CD14-positive monocyte (primary cell): ENCODE data around the gene MED8. TPM values are rescaled to one million over a fixed set of nuclear protein-coding genes. Genes with fewer than 3 reads are reported as not detected.

Experiments
- DNase-seq, 3 donors: peaks; one replicate each; pipeline ENCODE4 v3.0.0-alpha.2; 2011 to 2022
- H2AFZ ChIP-seq: 2 replicates; pipeline ENCODE4 v1.6.0; 2012; ENCODE audit warnings: mild to moderate bottlenecking, low read depth, low read length, inconsistent platforms; ENCODE audit not compliant: insufficient read depth, poor library complexity, severe bottlenecking
- H3K27ac ChIP-seq, 2 donors: 1 replicate in 1 of 2; 2 replicates in 1 of 2; pipeline ENCODE4 v1.5.1; 2012 to 2013; ENCODE audit warnings: low read length in 2 of 2, control low read depth in 1 of 2, inconsistent platforms in 1 of 2, low read depth in 1 of 2, mild to moderate bottlenecking in 1 of 2
- H3K27me3 ChIP-seq, 2 donors: one replicate each; pipeline versions ENCODE4 v1.6.0 to v1.6.1; 2011 to 2013; ENCODE audit warnings: low read length in 2 of 2; ENCODE audit not compliant: control insufficient read depth in 2 of 2, insufficient read depth in 2 of 2
- H3K36me3 ChIP-seq, 2 donors: replicated peaks in 1 of 2; 1 replicate in 1 of 2; 2 replicates in 1 of 2; pipeline versions ENCODE4 v1.5.1 to v1.6.1; 2012 to 2013; ENCODE audit warnings: low read length in 2 of 2, control low read depth in 1 of 2, inconsistent platforms in 1 of 2, mild to moderate bottlenecking in 1 of 2; ENCODE audit not compliant: insufficient read depth in 2 of 2, control insufficient read depth in 1 of 2
- H3K4me1 ChIP-seq, 2 donors: 1 replicate in 1 of 2; 2 replicates in 1 of 2; pipeline versions ENCODE4 v1.5.1 to v1.6.1; 2012 to 2013; ENCODE audit warnings: low read length in 2 of 2, control low read depth in 1 of 2, inconsistent platforms in 1 of 2, mild to moderate bottlenecking in 1 of 2, moderate library complexity in 1 of 2; ENCODE audit not compliant: insufficient read depth in 2 of 2, control insufficient read depth in 1 of 2
- H3K4me2 ChIP-seq: replicated peaks from 2 replicates; pipeline ENCODE3; 2012; ENCODE audit warnings: low read length, moderate library complexity, mild to moderate bottlenecking; ENCODE audit not compliant: poor library complexity, severe bottlenecking; ENCODE audit errors: extremely low read depth
- H3K4me3 ChIP-seq, 3 experiments: fragments of 200-600 bp in 1 of 3; sonication (generic) in 1 of 3; replicated peaks in 1 of 3; 1 replicate in 2 of 3; 2 replicates in 1 of 3; pipeline ENCODE4 v1.5.1; 2011 to 2013; ENCODE audit warnings: low read length in 3 of 3, mild to moderate bottlenecking in 3 of 3, control low read depth in 2 of 3, low read depth in 2 of 3, inconsistent platforms in 1 of 3, moderate library complexity in 1 of 3
- H3K79me2 ChIP-seq: 2 replicates; pipeline ENCODE4 v1.6.0; 2012; ENCODE audit warnings: mild to moderate bottlenecking, control low read depth, inconsistent platforms, low read length, moderate library complexity; ENCODE audit not compliant: insufficient read depth
- H3K9ac ChIP-seq: 2 replicates; pipeline ENCODE4 v1.6.0; 2017; ENCODE audit warnings: low read length, mild to moderate bottlenecking; ENCODE audit not compliant: insufficient read depth, poor library complexity, severe bottlenecking
- H3K9me3 ChIP-seq, 2 donors: replicated peaks in 1 of 2; 1 replicate in 1 of 2; 2 replicates in 1 of 2; pipeline versions ENCODE4 v1.5.1 to v1.6.1; 2012 to 2013; ENCODE audit warnings: low read length in 2 of 2, control low read depth in 1 of 2; ENCODE audit not compliant: control insufficient read depth in 1 of 2, insufficient read depth in 1 of 2
- H4K20me1 ChIP-seq: 2 replicates; pipeline ENCODE4 v1.6.0; 2012; ENCODE audit warnings: mild to moderate bottlenecking, low read length, control low read depth, moderate library complexity; ENCODE audit not compliant: insufficient read depth
- H3K27ac Mint-ChIP-seq, 7 donors: one replicate each; pipeline ENCODE4 v1.8.0; 2020; ENCODE audit warnings: mild to moderate bottlenecking in 7 of 7, mixed read lengths in 7 of 7, moderate library complexity in 6 of 7, inconsistent platforms in 2 of 7
- H3K27me3 Mint-ChIP-seq, 3 donors: one replicate each; pipeline ENCODE4 v1.8.0; 2021 to 2022; ENCODE audit warnings: low read depth in 3 of 3, mild to moderate bottlenecking in 3 of 3, mixed read lengths in 3 of 3, moderate library complexity in 3 of 3, inconsistent platforms in 1 of 3
- H3K36me3 Mint-ChIP-seq, 2 donors: one replicate each; pipeline ENCODE4 v1.8.0; 2020; ENCODE audit warnings: mixed read lengths in 2 of 2, inconsistent platforms in 1 of 2, mild to moderate bottlenecking in 1 of 2
- H3K4me1 Mint-ChIP-seq: one replicate; pipeline ENCODE4 v1.8.0; 2020; ENCODE audit warnings: mild to moderate bottlenecking, mixed read lengths
- H3K4me3 Mint-ChIP-seq, 2 donors: one replicate each; pipeline ENCODE4 v1.8.0; 2020; ENCODE audit warnings: mild to moderate bottlenecking in 2 of 2, mixed read lengths in 2 of 2, moderate library complexity in 1 of 2
- H3K9me3 Mint-ChIP-seq, 7 donors: one replicate each; pipeline ENCODE4 v1.8.0; 2020 to 2022; ENCODE audit warnings: mixed read lengths in 7 of 7, mild to moderate bottlenecking in 6 of 7, moderate library complexity in 6 of 7, inconsistent platforms in 2 of 7
- WGBS: methylation state at CpG from one replicate; pipeline ENCODE4 v1.1.5; 2013; ENCODE audit warnings: missing lambda C conversion rate; ENCODE audit not compliant: insufficient coverage; 5-methylcytosine and 5-hydroxymethylcytosine counted together
- intact Hi-C, 2 donors: fragments of 100-400 bp; cut with micrococcal nuclease; formaldehyde crosslinking; loops; one replicate each; pipeline versions ENCODE4 v1.15.0 to v1.15.1; 2023
- polyA plus RNA-seq, 3 donors: library from polyadenylated mRNA; depleted of rRNA in 1 of 3; unstranded in 2 of 3; stranded (reverse) in 1 of 3; fragments of 300-500 nt in 2 of 3; fragments of >200 nt in 1 of 3; fragmentation: Illumina TruSeq in 2 of 3; gene quantifications; 1 replicate in 2 of 3; 2 replicates in 1 of 3; pipeline ENCODE4 v1.2.3, GENCODE V29; 2012 to 2021
- TF ChIP-seq, protein P1 (sequence below): fragments of 200-600 bp; IDR thresholded peaks from one replicate; pipeline ENCODE4 v1.8.0; 2022; ENCODE audit warnings: antibody characterized with exemption, mild to moderate bottlenecking

Gene MED8
- polyA plus RNA-seq, 3 donors = 16.6 to 41.8 (median 40.7) TPM

DNA sequence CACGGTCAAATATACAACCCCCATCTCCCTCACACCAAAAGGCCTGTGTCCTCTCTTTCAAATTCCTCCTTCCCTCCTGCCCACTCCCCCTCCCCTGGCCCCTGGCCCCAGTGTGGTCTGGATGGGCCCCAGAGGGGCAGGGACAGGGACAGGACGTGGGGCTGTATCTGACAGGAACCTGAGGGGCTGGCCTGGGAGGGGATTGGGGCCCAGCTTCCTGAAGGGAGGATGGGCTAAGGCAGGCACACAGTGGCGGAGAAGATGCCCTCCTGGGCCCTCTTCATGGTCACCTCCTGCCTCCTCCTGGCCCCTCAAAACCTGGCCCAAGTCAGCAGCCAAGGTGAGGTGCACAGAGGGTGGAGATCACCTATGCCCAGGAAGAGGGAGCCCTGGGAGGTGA, 52.0 kb downstream of the MED8 start, which contains the start of gene MPL:
MPL (plus strand) TSS at position 231 of the 400 bp plus-strand sequence; CDS start at position 262, 31 bp downstream.
- Histone ChIP-seq H3K36me3 (no peaks in the 10 kb centered on the region), H3K9ac (no peak within 1 kb of the TSS), H3K79me2 (no peaks in the 10 kb centered on the region), H3K9me3 (no peaks in the 10 kb centered on the region), H3K4me2 (no peak within 1 kb of the TSS), H3K27ac (no peak within 1 kb of the TSS), H4K20me1 (no peaks in the 10 kb centered on the region), H3K4me3 (no peak within 1 kb of the TSS), H3K27me3 (no peaks in the 10 kb centered on the region), H2AFZ (no peak within 1 kb of the TSS), H3K4me1 (no peaks in the 10 kb centered on the region)
- Mint-ChIP-seq H3K9me3 (peaks cover 0 to 2% (median 0%) of the 10 kb centered on the region in 7 donors), H3K36me3 (no peaks in the 10 kb centered on the region), H3K4me1 (peaks cover 3% of the 10 kb centered on the region), H3K27ac (no peak within 1 kb of the TSS), H3K4me3 (no peak within 1 kb of the TSS), H3K27me3 (peaks cover 0 to 4% (median 0%) of the 10 kb centered on the region in 3 donors)
- TF ChIP-seq, protein P1, sequence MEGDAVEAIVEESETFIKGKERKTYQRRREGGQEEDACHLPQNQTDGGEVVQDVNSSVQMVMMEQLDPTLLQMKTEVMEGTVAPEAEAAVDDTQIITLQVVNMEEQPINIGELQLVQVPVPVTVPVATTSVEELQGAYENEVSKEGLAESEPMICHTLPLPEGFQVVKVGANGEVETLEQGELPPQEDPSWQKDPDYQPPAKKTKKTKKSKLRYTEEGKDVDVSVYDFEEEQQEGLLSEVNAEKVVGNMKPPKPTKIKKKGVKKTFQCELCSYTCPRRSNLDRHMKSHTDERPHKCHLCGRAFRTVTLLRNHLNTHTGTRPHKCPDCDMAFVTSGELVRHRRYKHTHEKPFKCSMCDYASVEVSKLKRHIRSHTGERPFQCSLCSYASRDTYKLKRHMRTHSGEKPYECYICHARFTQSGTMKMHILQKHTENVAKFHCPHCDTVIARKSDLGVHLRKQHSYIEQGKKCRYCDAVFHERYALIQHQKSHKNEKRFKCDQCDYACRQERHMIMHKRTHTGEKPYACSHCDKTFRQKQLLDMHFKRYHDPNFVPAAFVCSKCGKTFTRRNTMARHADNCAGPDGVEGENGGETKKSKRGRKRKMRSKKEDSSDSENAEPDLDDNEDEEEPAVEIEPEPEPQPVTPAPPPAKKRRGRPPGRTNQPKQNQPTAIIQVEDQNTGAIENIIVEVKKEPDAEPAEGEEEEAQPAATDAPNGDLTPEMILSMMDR = no peak
- WGBS = 0% methylated on average over 2 of the region's 3 CpGs
- intact Hi-C loops = no loop called here
- DNase-seq = no peak

DNA sequence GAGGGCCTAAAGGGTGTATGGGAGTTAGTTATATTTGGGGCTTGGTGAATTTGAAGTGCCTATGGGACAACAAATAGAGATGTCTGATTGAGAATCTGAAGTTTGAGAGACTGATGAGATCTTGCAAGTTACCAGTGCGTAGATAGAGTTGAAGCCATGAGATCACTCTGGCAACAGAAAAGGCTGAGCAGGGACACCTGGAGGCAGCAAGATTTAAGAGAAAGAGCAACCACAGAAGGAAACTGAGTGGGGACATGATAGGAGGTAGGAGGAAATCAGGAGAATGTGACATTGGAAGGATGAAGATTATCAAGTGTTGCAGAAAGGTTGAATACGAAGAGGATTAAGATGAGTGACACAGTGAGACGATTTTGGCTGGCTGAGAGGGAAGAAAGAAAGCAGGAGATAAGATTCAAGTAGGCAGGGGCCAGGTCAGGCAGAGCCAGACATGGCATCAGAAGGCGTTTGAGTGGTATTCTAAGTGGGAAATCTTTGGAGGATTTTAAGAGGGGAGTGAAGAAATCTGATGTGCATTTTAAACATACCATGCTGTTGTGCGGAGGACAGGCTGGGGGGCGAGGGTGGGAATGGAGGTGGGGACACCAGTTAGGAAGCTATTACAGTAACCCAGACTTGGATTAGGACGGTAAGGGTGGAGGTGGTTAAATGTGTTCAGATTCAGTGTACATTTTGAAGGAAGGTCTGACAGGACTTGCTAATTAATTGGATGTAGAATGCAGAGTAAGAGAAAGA, 55.0 kb downstream of the MED8 start:
- H3K36me3 ChIP-seq = no peaks in the 10 kb centered on the region
- H3K4me1 Mint-ChIP-seq = peaks cover 15% of the 10 kb centered on the region
- H3K27me3 Mint-ChIP-seq = peaks cover 0 to 4% (median 3%) of the 10 kb centered on the region in 3 donors
- H3K9me3 Mint-ChIP-seq = no peaks in the 10 kb centered on the region
- H3K79me2 ChIP-seq = no peaks in the 10 kb centered on the region
- H3K9ac ChIP-seq = no peak overlapping the region
- no peaks in the 10 kb centered on the region for H3K9me3 ChIP-seq
- TF ChIP-seq, protein P1 = no peak
- no peak overlapping the region for H2AFZ ChIP-seq
- no peak for DNase-seq
- WGBS = 72% methylated on average over 7 of the region's 7 CpGs
- H4K20me1 ChIP-seq = no peaks in the 10 kb centered on the region
- H3K27ac ChIP-seq = no peak overlapping the region
- peaks cover 12 to 15% of the 10 kb centered on the region in 2 donors for H3K4me1 ChIP-seq
- H3K4me3 ChIP-seq = no peak overlapping the region
- no peaks in the 10 kb centered on the region for H3K36me3 Mint-ChIP-seq
- intact Hi-C loops = no loop called here
- no peaks in the 10 kb centered on the region for H3K27me3 ChIP-seq
- no peak overlapping the region for H3K4me3 Mint-ChIP-seq
- no peak overlapping the region for H3K4me2 ChIP-seq
- peak overlapping the region in 1 of 7 donors; percentile 13 for H3K27ac Mint-ChIP-seq

Other genes starting within 250 kb of the MED8 start
- gene EBNA1BP2, start 217.5 kb downstream of the MED8 start, polyA plus RNA-seq = 10 to 100 TPM; 10.2 to 37.2 (median 30.9) TPM
- gene CFAP57, start 217.5 kb downstream of the MED8 start, polyA plus RNA-seq = under 1 TPM in 2 of 3 donors, not detected in 1; 0.01 to 0.05 TPM
- gene TMEM125, start 119.8 kb downstream of the MED8 start, polyA plus RNA-seq = not detected
- gene C1orf210, start 104.2 kb downstream of the MED8 start, polyA plus RNA-seq = under 1 TPM in 1 of 3 donors, not detected in 2; 0.05 TPM
- under 1 TPM in 1 of 3 donors, not detected in 2; 0.16 TPM for gene TIE1, start 88.8 kb downstream of the MED8 start, polyA plus RNA-seq
- gene MPL, start 52.0 kb downstream of the MED8 start, polyA plus RNA-seq = not detected
- gene CDC20, start 30.8 kb downstream of the MED8 start, polyA plus RNA-seq = under 1 TPM in 2 of 3 donors, not detected in 1; 0.08 to 0.10 TPM
- 100 to 1,000 TPM; 135 to 151 (median 148) TPM for gene ELOVL1, start 21.8 kb downstream of the MED8 start, polyA plus RNA-seq
- gene SZT2, start 99 bp upstream of the MED8 start, polyA plus RNA-seq = 10 to 100 TPM in 1 of 3 donors, 1 to 10 TPM in 2; 2.4 to 29.9 (median 2.6) TPM
- 1 to 10 TPM in 2 of 3 donors, under 1 TPM in 1; 0.74 to 7.2 (median 1.6) TPM for gene HYI, start 64.1 kb upstream of the MED8 start, polyA plus RNA-seq
- gene PTPRF, start 141.1 kb upstream of the MED8 start, polyA plus RNA-seq = not detected